NCI-H187 treated with DMSO at 0.1 percent for 48 hours (cell line): ENCODE data around the gene MYPN.
"Not testable (repeated sequence)": the region's sequence is repeated elsewhere in the genome, so short reads cannot be mapped to it uniquely, and the experiment has no call there.

Source experiments
- DNase-seq: peaks from one replicate; lab custom pipeline; 2025; lab: John Stamatoyannopoulos, UW

Gene MYPN

GRCh38 chr10:68231106-68231816, 122.0 kb downstream of the MYPN start:
- DNase-seq, result no peak

- DNase-seq, result no peak
Observed at GRCh38 chr10:68231817-68232251, 122.5 kb downstream of the MYPN start, which contains the start of gene ATOH7. TSS of gene ATOH7 (minus strand) at chr10:68232113. CDS start at chr10:68231677, 436 bp downstream.

- no peak for DNase-seq
Observed at GRCh38 chr10:68233046-68233445, 123.8 kb downstream of the MYPN start.

- no peak for DNase-seq
Observed at GRCh38 chr10:68235111-68235510, 125.8 kb downstream of the MYPN start.

GRCh38 chr10:68235581-68235980, 126.3 kb downstream of the MYPN start:
- no peak for DNase-seq

- no peak for DNase-seq
Observed at GRCh38 chr10:68237173-68237572, 127.9 kb downstream of the MYPN start.

- DNase-seq, result no peak
Observed at GRCh38 chr10:68238371-68238770, 129.1 kb downstream of the MYPN start.

- DNase-seq, result no peak
Observed at GRCh38 chr10:68239069-68239468, 129.8 kb downstream of the MYPN start.

GRCh38 chr10:68239596-68240150, 130.4 kb downstream of the MYPN start:
- DNase-seq, result no peak

- no peak for DNase-seq
Observed at GRCh38 chr10:68242051-68242450, 132.8 kb downstream of the MYPN start.

- DNase-seq, result not testable (repeated sequence)
Observed at GRCh38 chr10:68246397-68246796, 137.1 kb downstream of the MYPN start.

- DNase-seq, result no peak
Observed at GRCh38 chr10:68247931-68248330, 138.6 kb downstream of the MYPN start.

GRCh38 chr10:68249297-68249696, 140.0 kb downstream of the MYPN start:
- no peak for DNase-seq

GRCh38 chr10:68251151-68251550, 141.9 kb downstream of the MYPN start:
- DNase-seq, result no peak

GRCh38 chr10:68251625-68252495, 142.6 kb downstream of the MYPN start:
- DNase-seq, result no peak

GRCh38 chr10:68253346-68253745, 144.1 kb downstream of the MYPN start:
- no peak for DNase-seq

- no peak for DNase-seq
Observed at GRCh38 chr10:68261132-68261856, 152.0 kb downstream of the MYPN start.
